ENCODE results near the gene RASAL2. TPM values are rescaled to one million over a fixed set of nuclear protein-coding genes. Genes with fewer than 3 reads are reported as not detected.

RASAL2 gene
- total RNA-seq, 1 experiment from 2014 or later: 22.2 TPM

DNA sequence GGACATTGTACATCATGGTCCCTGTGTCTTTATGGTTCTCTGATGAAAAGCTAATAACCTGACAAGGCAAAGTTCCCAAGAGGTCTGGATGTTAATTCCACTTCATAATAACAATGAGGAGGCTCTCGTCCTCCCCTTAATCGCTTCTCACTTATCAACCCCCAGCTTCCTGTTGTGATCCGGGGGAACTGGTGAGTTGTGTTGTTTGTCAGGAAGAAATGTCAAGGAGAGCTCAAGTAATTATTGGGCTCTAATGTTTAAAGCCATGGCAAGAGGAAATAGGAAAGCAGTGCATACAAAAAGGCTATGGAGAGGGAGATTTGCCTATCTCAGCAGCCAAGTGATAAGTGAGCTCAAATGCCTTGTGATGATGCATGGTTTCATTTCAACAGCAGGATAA, 42.8 kb upstream of the RASAL2 start:
- Histone ChIP-seq H3T11ph (ENCODE audit: low read length) (no peak overlapping the region), H2AFZ (ENCODE audit: low read length) (no peak overlapping the region), H3K18ac (ENCODE audit: insufficient read length, low read depth, low read length) (no peak overlapping the region), H3K4me2 (ENCODE audit: insufficient read depth, insufficient read length, low read length) (no peak overlapping the region), H3K27ac (ENCODE audit: insufficient read length, low read depth, low read length) (no peak overlapping the region), H4K91ac (ENCODE audit: insufficient read length, low read depth, low read length) (no peak overlapping the region), H3K4me1 (ENCODE audit: insufficient read depth, low read length) (peaks cover 5% of the 10 kb centered on the region; the same call in 1 of the 2 replicates), H4K5ac (ENCODE audit: insufficient read length, low read depth, low read length) (no peak overlapping the region), H2BK5ac (ENCODE audit: insufficient read length, low read length) (no peak overlapping the region), H4K8ac (replicated peaks; ENCODE audit: insufficient read length, low read depth, low read length) (no peak overlapping the region), H2BK120ac (ENCODE audit: low read depth, low read length, poor library complexity, severe bottlenecking) (no peak overlapping the region), H3K23me2 (ENCODE audit: insufficient read length, low read depth, low read length, poor library complexity, severe bottlenecking) (no peaks in the 10 kb centered on the region), H3K4ac (ENCODE audit: low read depth, low read length) (no peak overlapping the region), H3K9me3 (ENCODE audit: control insufficient read depth, low read depth, low read length) (no peaks in the 10 kb centered on the region), H4K20me1 (ENCODE audit: control insufficient read depth, insufficient read depth, insufficient read length) (no peaks in the 10 kb centered on the region), H3K9ac (ENCODE audit: extremely low read depth, insufficient read length, low read length) (no peak overlapping the region), H2BK12ac (ENCODE audit: insufficient read length, low read depth, low read length) (no peak overlapping the region), H3K14ac (ENCODE audit: insufficient read depth, low read length) (no peak overlapping the region), H3K27me3 (ENCODE audit: insufficient read depth, low read length) (no peaks in the 10 kb centered on the region), H3K79me2 (ENCODE audit: insufficient read depth, low read length) (no peaks in the 10 kb centered on the region), H2BK15ac (ENCODE audit: low read depth, low read length) (no peak overlapping the region), H3K56ac (ENCODE audit: insufficient read length, low read depth, low read length) (no peak overlapping the region), H2AK5ac (ENCODE audit: insufficient read length, low read length) (no peak overlapping the region), H3K79me1 (ENCODE audit: insufficient read depth, low read depth, low read length, poor library complexity, severe bottlenecking) (no peaks in the 10 kb centered on the region), H3K23ac (ENCODE audit: insufficient read length, low read depth, low read length) (no peak overlapping the region), H2BK20ac (ENCODE audit: low read depth, low read length, poor library complexity, severe bottlenecking) (no peak overlapping the region)
- no peaks in the 10 kb centered on the region for H3K9me3 Mint-ChIP-seq
- peaks cover 31 to 44% of the 10 kb centered on the region in 2 experiments for H3K4me1 Mint-ChIP-seq
- peak overlapping the region in 1 of 3 experiments; percentile 38; a peak in 1 of 7 replicates for H3K27ac Mint-ChIP-seq
- no peaks in the 10 kb centered on the region for H3K36me3 Mint-ChIP-seq (ENCODE audit: insufficient read depth in 1 of 3, low read depth in 3 of 3)
- DNase-seq: peak; percentile 12
- H3K4me3 Mint-ChIP-seq: no peak overlapping the region
- TF ChIP-seq, protein P1, sequence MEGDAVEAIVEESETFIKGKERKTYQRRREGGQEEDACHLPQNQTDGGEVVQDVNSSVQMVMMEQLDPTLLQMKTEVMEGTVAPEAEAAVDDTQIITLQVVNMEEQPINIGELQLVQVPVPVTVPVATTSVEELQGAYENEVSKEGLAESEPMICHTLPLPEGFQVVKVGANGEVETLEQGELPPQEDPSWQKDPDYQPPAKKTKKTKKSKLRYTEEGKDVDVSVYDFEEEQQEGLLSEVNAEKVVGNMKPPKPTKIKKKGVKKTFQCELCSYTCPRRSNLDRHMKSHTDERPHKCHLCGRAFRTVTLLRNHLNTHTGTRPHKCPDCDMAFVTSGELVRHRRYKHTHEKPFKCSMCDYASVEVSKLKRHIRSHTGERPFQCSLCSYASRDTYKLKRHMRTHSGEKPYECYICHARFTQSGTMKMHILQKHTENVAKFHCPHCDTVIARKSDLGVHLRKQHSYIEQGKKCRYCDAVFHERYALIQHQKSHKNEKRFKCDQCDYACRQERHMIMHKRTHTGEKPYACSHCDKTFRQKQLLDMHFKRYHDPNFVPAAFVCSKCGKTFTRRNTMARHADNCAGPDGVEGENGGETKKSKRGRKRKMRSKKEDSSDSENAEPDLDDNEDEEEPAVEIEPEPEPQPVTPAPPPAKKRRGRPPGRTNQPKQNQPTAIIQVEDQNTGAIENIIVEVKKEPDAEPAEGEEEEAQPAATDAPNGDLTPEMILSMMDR (conservative IDR thresholded peaks at IDR 0.05): no peak
- no CpG with 5 or more reads among the region's 3 CpGs for WGBS (ENCODE audit: extremely low coverage, insufficient read length, low lambda C conversion rate)
- no peaks in the 10 kb centered on the region for H3K27me3 Mint-ChIP-seq (ENCODE audit: low read depth)
